ENCODE measurements around the gene CHSY1.

- TF ChIP-seq EZH2 (IDR thresholded peaks at IDR 0.05; ENCODE audit: insufficient read depth, poor library complexity, severe bottlenecking) (no peak), EZH2phosphoT487 (IDR thresholded peaks at IDR 0.05; ENCODE audit: insufficient read depth, low read depth) (no peak)
These were observed 42.5 kb downstream of the CHSY1 start for GRCh38 chr15:101209285-101209845.

Measured in GM23248 (cell line).